GM19023 (cell line): Measurements from ENCODE around the gene SUDS3.

Experiments
- ATAC-seq: cut with Tn5 transposase; IDR thresholded peaks from one replicate; pipeline ENCODE4 v1.9.1; 2021; ENCODE audit warnings: mild to moderate bottlenecking, moderate library complexity; ENCODE audit not compliant: unreplicated experiment

Gene SUDS3

GRCh38 chr12:118436986-118437385 is 60.6 kb downstream of the SUDS3 start:
- ATAC-seq: no peak

GRCh38 chr12:118439068-118439467 is 62.7 kb downstream of the SUDS3 start:
- no peak for ATAC-seq

- ATAC-seq: no peak
Observed at GRCh38 chr12:118446247-118446646, 69.9 kb downstream of the SUDS3 start.

GRCh38 chr12:118447181-118447580 is 70.8 kb downstream of the SUDS3 start:
- no peak for ATAC-seq

GRCh38 chr12:118448341-118448740 is 72.0 kb downstream of the SUDS3 start:
- ATAC-seq: no peak

GRCh38 chr12:118455327-118455726 is 79.0 kb downstream of the SUDS3 start:
- ATAC-seq: no peak

- ATAC-seq: no peak
Observed at GRCh38 chr12:118456741-118457140, 80.4 kb downstream of the SUDS3 start.

- no peak for ATAC-seq
Observed at GRCh38 chr12:118459110-118459509, 82.8 kb downstream of the SUDS3 start.

GRCh38 chr12:118463677-118464076 is 87.3 kb downstream of the SUDS3 start:
- ATAC-seq: no peak

GRCh38 chr12:118465706-118466105 is 89.4 kb downstream of the SUDS3 start:
- ATAC-seq: no peak
